ENCODE measurements around the gene CLCN5.

CLCN5 gene

GRCh38 chrX:49930039-49930438 lies 7.6 kb downstream of the CLCN5 start:
- H3K9me3 ChIP-seq (ENCODE audit: control insufficient read depth in 5 of 5, low read length in 5 of 5) = no peaks in the 10 kb centered on the region
- peaks cover 0 to 6% (median 0%) of the 10 kb centered on the region in 5 donors for H3K27me3 ChIP-seq (ENCODE audit: control insufficient read depth in 5 of 5, insufficient read depth in 4 of 5, low read length in 5 of 5)
- peaks cover 0 to 5% (median 0%) of the 10 kb centered on the region in 5 donors for H3K4me1 ChIP-seq (ENCODE audit: control insufficient read depth in 5 of 5, insufficient read depth in 5 of 5, low read length in 5 of 5)
- H3K36me3 ChIP-seq (ENCODE audit: control insufficient read depth in 5 of 5, insufficient read depth in 5 of 5, low read length in 5 of 5) = peaks cover 0 to 3% (median 0%) of the 10 kb centered on the region in 5 donors
- no peak overlapping the region for H3K4me3 ChIP-seq (ENCODE audit: low read depth in 1 of 5, low read length in 5 of 5)
- H3K9ac ChIP-seq (ENCODE audit: low read length in 5 of 5) = no peak overlapping the region
- H3K27ac ChIP-seq (ENCODE audit: low read depth, low read length) = no peak overlapping the region

GRCh38 chrX:49932791-49933190 lies 10.4 kb downstream of the CLCN5 start:
- peaks cover 0 to 5% (median 0%) of the 10 kb centered on the region in 5 donors for H3K4me1 ChIP-seq (ENCODE audit: control insufficient read depth in 5 of 5, insufficient read depth in 5 of 5, low read length in 5 of 5)
- no peak overlapping the region for H3K4me3 ChIP-seq (ENCODE audit: low read depth in 1 of 5, low read length in 5 of 5)
- H3K9me3 ChIP-seq (ENCODE audit: control insufficient read depth in 5 of 5, low read length in 5 of 5) = no peaks in the 10 kb centered on the region
- no peak overlapping the region for H3K27ac ChIP-seq (ENCODE audit: low read depth, low read length)
- peaks cover 0 to 3% (median 0%) of the 10 kb centered on the region in 5 donors for H3K36me3 ChIP-seq (ENCODE audit: control insufficient read depth in 5 of 5, insufficient read depth in 5 of 5, low read length in 5 of 5)
- H3K27me3 ChIP-seq (ENCODE audit: control insufficient read depth in 5 of 5, insufficient read depth in 4 of 5, low read length in 5 of 5) = peaks cover 0 to 15% (median 0%) of the 10 kb centered on the region in 5 donors
- no peak overlapping the region for H3K9ac ChIP-seq (ENCODE audit: low read length in 5 of 5)

GRCh38 chrX:49934148-49934547 lies 11.8 kb downstream of the CLCN5 start:
- no peak overlapping the region for H3K9ac ChIP-seq (ENCODE audit: low read length in 5 of 5)
- no peak overlapping the region for H3K4me3 ChIP-seq (ENCODE audit: low read depth in 1 of 5, low read length in 5 of 5)
- peaks cover 0 to 3% (median 0%) of the 10 kb centered on the region in 5 donors for H3K36me3 ChIP-seq (ENCODE audit: control insufficient read depth in 5 of 5, insufficient read depth in 5 of 5, low read length in 5 of 5)
- peaks cover 0 to 11% (median 0%) of the 10 kb centered on the region in 5 donors for H3K27me3 ChIP-seq (ENCODE audit: control insufficient read depth in 5 of 5, insufficient read depth in 4 of 5, low read length in 5 of 5)
- H3K9me3 ChIP-seq (ENCODE audit: control insufficient read depth in 5 of 5, low read length in 5 of 5) = no peaks in the 10 kb centered on the region
- H3K27ac ChIP-seq (ENCODE audit: low read depth, low read length) = no peak overlapping the region
- peaks cover 0 to 5% (median 0%) of the 10 kb centered on the region in 5 donors for H3K4me1 ChIP-seq (ENCODE audit: control insufficient read depth in 5 of 5, insufficient read depth in 5 of 5, low read length in 5 of 5)

GRCh38 chrX:49934729-49935128 lies 12.3 kb downstream of the CLCN5 start:
- Histone ChIP-seq H3K9me3 (ENCODE audit: control insufficient read depth in 5 of 5, low read length in 5 of 5) (no peaks in the 10 kb centered on the region), H3K27ac (ENCODE audit: low read depth, low read length) (no peak overlapping the region), H3K27me3 (ENCODE audit: control insufficient read depth in 5 of 5, insufficient read depth in 4 of 5, low read length in 5 of 5) (peaks cover 0 to 10% (median 0%) of the 10 kb centered on the region in 5 donors), H3K36me3 (ENCODE audit: control insufficient read depth in 5 of 5, insufficient read depth in 5 of 5, low read length in 5 of 5) (peaks cover 0 to 3% (median 0%) of the 10 kb centered on the region in 5 donors), H3K4me3 (ENCODE audit: low read depth in 1 of 5, low read length in 5 of 5) (no peak overlapping the region), H3K4me1 (ENCODE audit: control insufficient read depth in 5 of 5, insufficient read depth in 5 of 5, low read length in 5 of 5) (peaks cover 0 to 5% (median 0%) of the 10 kb centered on the region in 5 donors), H3K9ac (ENCODE audit: low read length in 5 of 5) (no peak overlapping the region)

DNA sequence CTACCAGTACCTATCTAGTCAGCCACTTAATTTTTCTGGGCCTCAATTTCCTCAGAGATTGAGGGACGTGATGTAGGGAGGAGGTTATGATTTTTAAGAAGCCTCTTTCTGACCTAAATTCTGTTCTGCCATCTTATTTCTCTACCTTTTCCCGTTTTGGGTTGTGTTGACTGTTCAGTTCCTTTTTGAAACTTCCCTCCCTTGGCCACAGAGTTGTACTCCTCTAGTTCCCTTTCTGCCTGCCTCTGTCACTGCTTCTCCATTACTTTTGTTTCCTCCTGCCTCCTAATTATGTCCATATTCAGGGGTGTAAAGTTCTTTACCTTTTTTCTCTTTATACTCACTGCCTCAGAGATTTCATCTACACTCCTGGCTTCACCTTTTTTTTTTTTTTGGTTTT lies 25.4 kb downstream of the CLCN5 start:
- Histone ChIP-seq H3K4me3 (ENCODE audit: low read depth in 1 of 5, low read length in 5 of 5) (no peak overlapping the region), H3K9ac (ENCODE audit: low read length in 5 of 5) (no peak overlapping the region), H3K27me3 (ENCODE audit: control insufficient read depth in 5 of 5, insufficient read depth in 4 of 5, low read length in 5 of 5) (peaks cover 0 to 6% (median 2%) of the 10 kb centered on the region in 5 donors), H3K4me1 (ENCODE audit: control insufficient read depth in 5 of 5, insufficient read depth in 5 of 5, low read length in 5 of 5) (no peaks in the 10 kb centered on the region), H3K9me3 (ENCODE audit: control insufficient read depth in 5 of 5, low read length in 5 of 5) (no peaks in the 10 kb centered on the region), H3K36me3 (ENCODE audit: control insufficient read depth in 5 of 5, insufficient read depth in 5 of 5, low read length in 5 of 5) (no peaks in the 10 kb centered on the region), H3K27ac (ENCODE audit: low read depth, low read length) (no peak overlapping the region)

DNA sequence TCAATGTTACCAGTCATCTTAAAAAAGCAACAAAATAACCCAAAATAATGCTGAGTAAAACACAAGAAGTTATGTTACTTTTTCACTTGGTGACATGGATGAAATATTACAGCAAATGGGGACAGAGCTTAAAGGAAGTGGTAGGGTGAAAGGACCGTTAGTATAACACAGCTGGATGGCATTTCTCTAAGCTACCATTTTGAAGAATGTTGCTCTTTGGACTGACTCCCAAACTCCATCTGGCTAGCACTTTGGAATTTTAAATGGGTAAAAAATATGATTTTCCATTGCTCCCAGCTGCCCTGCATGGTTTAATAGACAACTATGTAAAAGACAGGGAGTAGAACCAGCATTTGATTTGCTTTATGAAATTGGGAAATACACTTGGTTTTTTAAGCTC lies 27.6 kb downstream of the CLCN5 start:
- Histone ChIP-seq H3K9me3 (ENCODE audit: control insufficient read depth in 5 of 5, low read length in 5 of 5) (no peaks in the 10 kb centered on the region), H3K4me1 (ENCODE audit: control insufficient read depth in 5 of 5, insufficient read depth in 5 of 5, low read length in 5 of 5) (no peaks in the 10 kb centered on the region), H3K27me3 (ENCODE audit: control insufficient read depth in 5 of 5, insufficient read depth in 4 of 5, low read length in 5 of 5) (peaks cover 0 to 6% (median 2%) of the 10 kb centered on the region in 5 donors), H3K36me3 (ENCODE audit: control insufficient read depth in 5 of 5, insufficient read depth in 5 of 5, low read length in 5 of 5) (no peaks in the 10 kb centered on the region), H3K9ac (ENCODE audit: low read length in 5 of 5) (no peak overlapping the region), H3K27ac (ENCODE audit: low read depth, low read length) (no peak overlapping the region), H3K4me3 (ENCODE audit: low read depth in 1 of 5, low read length in 5 of 5) (no peak overlapping the region)

- H3K4me3 ChIP-seq (ENCODE audit: low read depth in 1 of 5, low read length in 5 of 5) = no peak overlapping the region
- H3K4me1 ChIP-seq (ENCODE audit: control insufficient read depth in 5 of 5, insufficient read depth in 5 of 5, low read length in 5 of 5) = no peaks in the 10 kb centered on the region
- no peak overlapping the region for H3K9ac ChIP-seq (ENCODE audit: low read length in 5 of 5)
- peaks cover 0 to 3% (median 2%) of the 10 kb centered on the region in 5 donors for H3K27me3 ChIP-seq (ENCODE audit: control insufficient read depth in 5 of 5, insufficient read depth in 4 of 5, low read length in 5 of 5)
- no peaks in the 10 kb centered on the region for H3K36me3 ChIP-seq (ENCODE audit: control insufficient read depth in 5 of 5, insufficient read depth in 5 of 5, low read length in 5 of 5)
- no peaks in the 10 kb centered on the region for H3K9me3 ChIP-seq (ENCODE audit: control insufficient read depth in 5 of 5, low read length in 5 of 5)
- no peak overlapping the region for H3K27ac ChIP-seq (ENCODE audit: low read depth, low read length)
Measured at GRCh38 chrX:49951524-49952193, 29.3 kb downstream of the CLCN5 start.

DNA sequence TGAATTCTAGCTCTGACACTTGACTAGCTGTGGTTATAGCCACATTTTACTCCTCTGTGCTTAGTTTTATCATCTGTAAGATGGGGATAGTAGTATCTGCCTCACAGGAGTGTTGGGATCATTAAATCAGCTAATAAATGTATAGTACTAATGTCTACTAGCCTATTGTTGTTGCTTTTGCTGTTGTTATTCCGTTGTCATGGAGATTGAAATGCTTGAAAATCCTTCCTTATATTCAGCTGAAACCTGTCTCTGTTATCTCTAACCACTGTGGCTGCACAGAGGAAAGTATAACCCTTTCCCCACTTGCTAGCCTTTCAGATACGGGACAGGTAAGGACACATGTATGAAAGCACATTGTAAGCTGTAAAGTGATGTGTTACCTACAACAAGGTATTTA lies 33.9 kb downstream of the CLCN5 start:
- Histone ChIP-seq H3K36me3 (ENCODE audit: control insufficient read depth in 5 of 5, insufficient read depth in 5 of 5, low read length in 5 of 5) (no peaks in the 10 kb centered on the region), H3K4me3 (ENCODE audit: low read depth in 1 of 5, low read length in 5 of 5) (no peak overlapping the region), H3K4me1 (ENCODE audit: control insufficient read depth in 5 of 5, insufficient read depth in 5 of 5, low read length in 5 of 5) (no peaks in the 10 kb centered on the region), H3K27me3 (ENCODE audit: control insufficient read depth in 5 of 5, insufficient read depth in 4 of 5, low read length in 5 of 5) (peaks cover 0 to 3% (median 2%) of the 10 kb centered on the region in 5 donors), H3K9ac (ENCODE audit: low read length in 5 of 5) (no peak overlapping the region), H3K9me3 (ENCODE audit: control insufficient read depth in 5 of 5, low read length in 5 of 5) (no peaks in the 10 kb centered on the region), H3K27ac (ENCODE audit: low read depth, low read length) (no peak overlapping the region)

GRCh38 chrX:49958727-49959485 lies 36.5 kb downstream of the CLCN5 start:
- Histone ChIP-seq H3K27me3 (ENCODE audit: control insufficient read depth in 5 of 5, insufficient read depth in 4 of 5, low read length in 5 of 5) (peaks cover 0 to 4% (median 2%) of the 10 kb centered on the region in 5 donors), H3K27ac (ENCODE audit: low read depth, low read length) (no peak overlapping the region), H3K36me3 (ENCODE audit: control insufficient read depth in 5 of 5, insufficient read depth in 5 of 5, low read length in 5 of 5) (no peaks in the 10 kb centered on the region), H3K9ac (ENCODE audit: low read length in 5 of 5) (no peak overlapping the region), H3K4me3 (ENCODE audit: low read depth in 1 of 5, low read length in 5 of 5) (no peak overlapping the region), H3K9me3 (ENCODE audit: control insufficient read depth in 5 of 5, low read length in 5 of 5) (no peaks in the 10 kb centered on the region), H3K4me1 (ENCODE audit: control insufficient read depth in 5 of 5, insufficient read depth in 5 of 5, low read length in 5 of 5) (no peaks in the 10 kb centered on the region)

DNA sequence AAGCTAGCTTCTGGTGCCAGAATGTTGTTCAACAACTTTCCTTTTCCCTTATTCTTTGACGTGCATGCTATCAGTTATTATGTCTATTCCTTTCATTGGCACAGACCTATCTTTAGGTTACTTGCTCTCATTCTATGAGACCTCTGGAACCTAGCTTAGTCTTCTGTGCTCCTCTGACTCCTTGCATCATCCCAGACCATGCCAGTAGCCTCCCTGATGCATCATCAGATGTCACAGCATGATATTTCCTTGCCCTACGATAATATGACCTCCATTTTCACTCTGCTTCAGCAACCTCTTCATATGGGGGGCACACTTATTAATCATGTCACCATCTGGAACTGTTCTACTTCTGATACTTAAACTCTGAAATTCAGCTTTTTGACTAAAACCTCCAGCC lies 37.2 kb downstream of the CLCN5 start:
- Histone ChIP-seq H3K9me3 (ENCODE audit: control insufficient read depth in 5 of 5, low read length in 5 of 5) (no peaks in the 10 kb centered on the region), H3K27ac (ENCODE audit: low read depth, low read length) (no peak overlapping the region), H3K36me3 (ENCODE audit: control insufficient read depth in 5 of 5, insufficient read depth in 5 of 5, low read length in 5 of 5) (no peaks in the 10 kb centered on the region), H3K9ac (ENCODE audit: low read length in 5 of 5) (no peak overlapping the region), H3K4me3 (ENCODE audit: low read depth in 1 of 5, low read length in 5 of 5) (no peak overlapping the region), H3K27me3 (ENCODE audit: control insufficient read depth in 5 of 5, insufficient read depth in 4 of 5, low read length in 5 of 5) (peaks cover 0 to 4% (median 2%) of the 10 kb centered on the region in 5 donors), H3K4me1 (ENCODE audit: control insufficient read depth in 5 of 5, insufficient read depth in 5 of 5, low read length in 5 of 5) (no peaks in the 10 kb centered on the region)

All from subcutaneous abdominal adipose tissue (tissue), 5 donors.